K562 (cell line): Measurements from ENCODE around the gene TMEM174. TPM values are rescaled to one million over a fixed set of nuclear protein-coding genes. Genes with fewer than 3 reads are reported as not detected.

Experiments used
- CEBPB ChIP-seq: fragments of 450-650 bp; IDR thresholded peaks from 2 replicates; pipeline ENCODE4 v1.6.1; 2016; ENCODE audit warnings: missing genetic modification characterization, missing compliant biosample characterization
- KDM5B ChIP-seq: fragments of 200-600 bp; sonication (generic); IDR thresholded peaks from 2 replicates; pipeline ENCODE4 v1.6.1; 2012; ENCODE audit warnings: low read depth, mild to moderate bottlenecking, moderate library complexity, low read length, control low read depth, inconsistent platforms; ENCODE audit not compliant: insufficient replicate concordance
- POLR3G ChIP-seq: IDR thresholded peaks from 2 replicates; pipeline ENCODE4 v1.6.1; 2011; ENCODE audit not compliant: insufficient read length, insufficient replicate concordance; ENCODE audit errors: extremely low read depth
- ZNF785 ChIP-seq: fragments of 250-450 bp; sonication (Bioruptor Pico); IDR thresholded peaks from 2 replicates; pipeline ENCODE4 v1.4.0; 2020; ENCODE audit warnings: mild to moderate bottlenecking
- polyA plus RNA-seq, 8 experiments: library from polyadenylated mRNA; depleted of rRNA in 4 of 8; stranded (reverse) in 5 of 8; unstranded in 3 of 8; fragments of >200 nt; fragmentation: Nextera tagmentation in 2 of 8; fragmentation: Illumina TruSeq in 1 of 8; extraction: Ambion mirVana in 2 of 8; extraction: Trizol in 1 of 8; gene quantifications; 2 replicates each; pipeline versions ENCODE4 v1.2.1 to v1.2.3, GENCODE V29; 2011 to 2014; ENCODE audit warnings: inconsistent platforms in 1 of 8, missing spikeins in 1 of 8
- total RNA-seq, 7 experiments: library from RNA; depleted of rRNA in 6 of 7; stranded (reverse); fragments of >200 nt in 6 of 7; fragmentation: Illumina TruSeq in 2 of 7; extraction: Trizol in 2 of 7; gene quantifications; 2 replicates each; pipeline versions ENCODE4 v1.2.1 to v1.2.3, GENCODE V29; 2011 to 2021; ENCODE audit warnings: low replicate concordance in 1 of 7
- TF ChIP-seq, protein P1 (sequence below): IDR thresholded peaks from 2 replicates; pipeline ENCODE4 v1.6.1; 2011; ENCODE audit warnings: borderline replicate concordance, low read depth, mild to moderate bottlenecking, moderate library complexity, low read length; ENCODE audit not compliant: insufficient read depth, poor library complexity, severe bottlenecking
- TF ChIP-seq, protein P2 (sequence below): fragments of 450-650 bp; IDR thresholded peaks from 2 replicates; pipeline ENCODE4 v1.6.1; 2018; ENCODE audit not compliant: partially characterized antibody
- TF ChIP-seq, protein P3 (sequence below): sonication (generic); formaldehyde crosslinking; IDR thresholded peaks from 2 replicates; pipeline ENCODE4 v1.8.1; 2023; ENCODE audit warnings: mild to moderate bottlenecking, missing genetic modification reagents

Gene TMEM174
- total and polyA plus RNA-seq, 9 of the 15 experiments (the other 6 are each of a cell fraction or from before 2014, with no cell fraction given): not detected

DNA sequence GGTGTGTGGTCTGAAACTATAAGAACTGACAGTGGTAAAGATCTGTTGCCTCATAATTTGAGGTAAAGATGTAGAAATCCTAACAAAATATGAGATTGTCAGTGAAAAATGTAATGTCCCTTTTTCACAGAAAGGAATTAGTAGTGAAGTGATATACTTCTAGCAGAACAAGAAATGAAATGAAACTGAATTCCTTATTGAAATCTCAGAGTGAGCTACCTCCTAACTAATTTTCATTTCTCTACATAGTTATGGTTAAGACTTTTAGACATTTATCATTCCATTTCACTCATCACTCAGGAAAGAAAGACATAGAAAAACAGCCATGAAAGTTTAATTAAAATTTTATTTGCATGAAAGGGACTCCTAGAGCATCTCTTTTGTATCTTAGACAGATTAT lies 48.7 kb downstream of the TMEM174 start (continued):
- TF ChIP-seq, protein P1, sequence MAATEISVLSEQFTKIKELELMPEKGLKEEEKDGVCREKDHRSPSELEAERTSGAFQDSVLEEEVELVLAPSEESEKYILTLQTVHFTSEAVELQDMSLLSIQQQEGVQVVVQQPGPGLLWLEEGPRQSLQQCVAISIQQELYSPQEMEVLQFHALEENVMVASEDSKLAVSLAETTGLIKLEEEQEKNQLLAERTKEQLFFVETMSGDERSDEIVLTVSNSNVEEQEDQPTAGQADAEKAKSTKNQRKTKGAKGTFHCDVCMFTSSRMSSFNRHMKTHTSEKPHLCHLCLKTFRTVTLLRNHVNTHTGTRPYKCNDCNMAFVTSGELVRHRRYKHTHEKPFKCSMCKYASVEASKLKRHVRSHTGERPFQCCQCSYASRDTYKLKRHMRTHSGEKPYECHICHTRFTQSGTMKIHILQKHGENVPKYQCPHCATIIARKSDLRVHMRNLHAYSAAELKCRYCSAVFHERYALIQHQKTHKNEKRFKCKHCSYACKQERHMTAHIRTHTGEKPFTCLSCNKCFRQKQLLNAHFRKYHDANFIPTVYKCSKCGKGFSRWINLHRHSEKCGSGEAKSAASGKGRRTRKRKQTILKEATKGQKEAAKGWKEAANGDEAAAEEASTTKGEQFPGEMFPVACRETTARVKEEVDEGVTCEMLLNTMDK: no peak
- TF ChIP-seq KDM5B (no peak), CEBPB (tag) (no peak), ZNF785 (CRISPR knock-in tag) (no peak), POLR3G (no peak)
- TF ChIP-seq, protein P2, sequence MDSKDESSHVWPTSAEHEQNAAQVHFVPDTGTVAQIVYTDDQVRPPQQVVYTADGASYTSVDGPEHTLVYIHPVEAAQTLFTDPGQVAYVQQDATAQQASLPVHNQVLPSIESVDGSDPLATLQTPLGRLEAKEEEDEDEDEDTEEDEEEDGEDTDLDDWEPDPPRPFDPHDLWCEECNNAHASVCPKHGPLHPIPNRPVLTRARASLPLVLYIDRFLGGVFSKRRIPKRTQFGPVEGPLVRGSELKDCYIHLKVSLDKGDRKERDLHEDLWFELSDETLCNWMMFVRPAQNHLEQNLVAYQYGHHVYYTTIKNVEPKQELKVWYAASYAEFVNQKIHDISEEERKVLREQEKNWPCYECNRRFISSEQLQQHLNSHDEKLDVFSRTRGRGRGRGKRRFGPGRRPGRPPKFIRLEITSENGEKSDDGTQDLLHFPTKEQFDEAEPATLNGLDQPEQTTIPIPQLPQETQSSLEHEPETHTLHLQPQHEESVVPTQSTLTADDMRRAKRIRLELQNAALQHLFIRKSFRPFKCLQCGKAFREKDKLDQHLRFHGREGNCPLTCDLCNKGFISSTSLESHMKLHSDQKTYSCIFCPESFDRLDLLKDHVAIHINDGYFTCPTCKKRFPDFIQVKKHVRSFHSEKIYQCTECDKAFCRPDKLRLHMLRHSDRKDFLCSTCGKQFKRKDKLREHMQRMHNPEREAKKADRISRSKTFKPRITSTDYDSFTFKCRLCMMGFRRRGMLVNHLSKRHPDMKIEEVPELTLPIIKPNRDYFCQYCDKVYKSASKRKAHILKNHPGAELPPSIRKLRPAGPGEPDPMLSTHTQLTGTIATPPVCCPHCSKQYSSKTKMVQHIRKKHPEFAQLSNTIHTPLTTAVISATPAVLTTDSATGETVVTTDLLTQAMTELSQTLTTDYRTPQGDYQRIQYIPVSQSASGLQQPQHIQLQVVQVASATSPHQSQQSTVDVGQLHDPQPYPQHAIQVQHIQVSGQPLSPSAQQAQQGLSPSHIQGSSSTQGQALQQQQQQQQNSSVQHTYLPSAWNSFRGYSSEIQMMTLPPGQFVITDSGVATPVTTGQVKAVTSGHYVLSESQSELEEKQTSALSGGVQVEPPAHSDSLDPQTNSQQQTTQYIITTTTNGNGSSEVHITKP: no peak
- TF ChIP-seq, protein P3, sequence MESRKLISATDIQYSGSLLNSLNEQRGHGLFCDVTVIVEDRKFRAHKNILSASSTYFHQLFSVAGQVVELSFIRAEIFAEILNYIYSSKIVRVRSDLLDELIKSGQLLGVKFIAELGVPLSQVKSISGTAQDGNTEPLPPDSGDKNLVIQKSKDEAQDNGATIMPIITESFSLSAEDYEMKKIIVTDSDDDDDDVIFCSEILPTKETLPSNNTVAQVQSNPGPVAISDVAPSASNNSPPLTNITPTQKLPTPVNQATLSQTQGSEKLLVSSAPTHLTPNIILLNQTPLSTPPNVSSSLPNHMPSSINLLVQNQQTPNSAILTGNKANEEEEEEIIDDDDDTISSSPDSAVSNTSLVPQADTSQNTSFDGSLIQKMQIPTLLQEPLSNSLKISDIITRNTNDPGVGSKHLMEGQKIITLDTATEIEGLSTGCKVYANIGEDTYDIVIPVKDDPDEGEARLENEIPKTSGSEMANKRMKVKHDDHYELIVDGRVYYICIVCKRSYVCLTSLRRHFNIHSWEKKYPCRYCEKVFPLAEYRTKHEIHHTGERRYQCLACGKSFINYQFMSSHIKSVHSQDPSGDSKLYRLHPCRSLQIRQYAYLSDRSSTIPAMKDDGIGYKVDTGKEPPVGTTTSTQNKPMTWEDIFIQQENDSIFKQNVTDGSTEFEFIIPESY (CRISPR knock-in tag): no peak
